HG02970 (cell line): ENCODE results near the gene ERICH6.

ENCODE experiments used
- ATAC-seq: cut with Tn5 transposase; IDR thresholded peaks from one replicate; pipeline ENCODE4 v1.9.1; 2021; ENCODE audit warnings: mild to moderate bottlenecking, moderate library complexity, moderate number of reproducible peaks; ENCODE audit not compliant: unreplicated experiment, low FRiP score

Gene ERICH6

GRCh38 chr3:150691414-150692040 is 12.2 kb downstream of the ERICH6 start:
- ATAC-seq = no peak

DNA sequence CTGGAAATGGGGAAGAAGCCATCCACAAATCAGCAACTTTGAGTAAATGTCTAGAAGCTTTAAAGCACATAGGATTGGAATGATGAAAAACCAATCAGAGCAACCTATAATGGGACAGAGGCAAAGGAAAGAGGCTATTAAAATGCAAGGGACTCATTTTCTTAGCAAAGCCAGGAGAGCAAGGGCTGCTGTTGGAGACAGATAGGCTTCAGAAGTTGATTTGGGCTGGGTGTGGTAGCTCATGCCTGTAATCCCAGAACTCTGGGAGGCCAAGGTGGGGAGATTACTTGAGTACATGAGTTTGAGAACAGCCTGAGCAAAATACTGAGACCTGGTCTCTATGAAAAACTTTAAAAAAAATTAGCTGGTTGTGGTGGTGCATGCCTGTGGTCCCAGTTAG is 16.1 kb downstream of the ERICH6 start:
- no peak for ATAC-seq

DNA sequence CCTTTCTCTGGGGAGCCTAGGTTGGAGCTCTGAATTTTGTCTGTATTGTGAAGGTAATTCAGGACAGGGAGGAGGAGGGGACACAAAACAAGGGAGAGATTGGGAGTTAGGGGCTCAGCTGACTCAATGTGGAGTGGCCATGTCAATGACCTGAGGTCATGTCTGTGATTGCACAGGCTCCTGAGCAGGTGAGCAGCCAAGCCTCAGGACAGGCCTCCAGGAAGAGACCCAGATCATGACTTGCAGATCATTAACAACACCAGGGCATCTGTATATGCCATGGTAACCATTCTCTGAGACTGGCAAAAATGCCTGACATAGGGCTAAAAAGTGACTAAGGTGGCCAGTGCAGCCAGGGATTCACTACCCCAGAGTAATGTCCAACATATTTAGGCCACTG is 20.9 kb downstream of the ERICH6 start:
- ATAC-seq = no peak

DNA sequence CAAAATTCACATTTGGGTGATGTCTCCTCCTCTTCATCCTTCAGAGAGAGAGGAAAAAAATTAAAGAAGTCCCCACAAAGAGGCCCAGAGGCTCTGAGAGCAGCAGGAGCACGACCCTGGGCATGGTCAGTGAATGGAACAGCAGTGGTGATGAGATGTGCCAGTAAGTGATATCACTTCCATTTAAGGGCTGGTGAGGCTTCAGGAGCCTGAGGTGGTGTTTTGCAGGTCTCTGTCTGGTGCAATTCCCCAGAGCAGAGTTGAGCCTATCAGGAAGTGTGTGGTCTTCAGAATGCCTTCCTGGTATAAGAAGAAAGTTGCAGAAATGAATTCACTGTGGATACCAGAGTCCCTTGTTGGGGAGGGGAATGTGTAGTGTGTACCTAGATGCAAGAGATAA is 21.4 kb downstream of the ERICH6 start:
- ATAC-seq = no peak

GRCh38 chr3:150681057-150681456 is 22.7 kb downstream of the ERICH6 start:
- no peak for ATAC-seq

DNA sequence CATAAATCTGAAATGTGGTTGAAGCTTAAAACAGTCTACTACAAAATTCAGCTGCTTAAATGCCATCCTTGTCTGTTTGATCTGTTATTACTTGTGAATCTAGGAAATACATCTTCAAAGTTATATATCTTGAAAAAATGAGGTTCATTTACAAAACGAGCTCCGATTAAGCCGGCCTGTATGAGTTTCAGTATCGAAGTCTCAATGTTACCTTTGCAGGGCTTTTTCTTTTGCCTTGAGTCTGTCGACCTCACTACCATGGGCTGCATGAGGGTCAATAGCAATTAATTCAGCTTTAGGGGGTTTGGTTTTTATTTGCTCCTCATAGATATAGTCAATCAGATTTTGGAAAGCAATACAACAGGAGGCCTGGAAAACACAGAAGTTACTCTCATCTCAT is 23.2 kb downstream of the ERICH6 start:
- ATAC-seq = no peak

- no peak for ATAC-seq
Observed at GRCh38 chr3:150675587-150675986, 28.1 kb downstream of the ERICH6 start.

DNA sequence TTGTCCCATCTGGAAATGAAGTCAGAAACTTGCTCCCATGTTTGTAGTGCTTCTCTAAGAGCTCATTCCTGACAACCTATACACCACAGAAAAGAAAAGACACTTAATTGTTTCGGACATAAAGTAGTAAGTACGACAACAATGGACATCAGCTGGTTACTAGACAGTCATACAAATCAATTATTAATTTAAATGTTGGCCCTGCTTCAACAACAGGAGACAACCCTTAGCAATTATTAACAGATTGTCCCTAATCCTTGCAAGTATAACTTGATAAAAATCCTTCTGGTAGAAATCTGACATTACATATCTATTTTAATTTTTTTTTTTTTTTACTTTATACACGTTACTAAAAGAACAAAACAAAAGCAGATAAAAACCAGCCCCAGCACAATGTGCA is 29.8 kb downstream of the ERICH6 start:
- no peak for ATAC-seq

GRCh38 chr3:150666167-150666566 is 37.6 kb downstream of the ERICH6 start:
- ATAC-seq = no peak

DNA sequence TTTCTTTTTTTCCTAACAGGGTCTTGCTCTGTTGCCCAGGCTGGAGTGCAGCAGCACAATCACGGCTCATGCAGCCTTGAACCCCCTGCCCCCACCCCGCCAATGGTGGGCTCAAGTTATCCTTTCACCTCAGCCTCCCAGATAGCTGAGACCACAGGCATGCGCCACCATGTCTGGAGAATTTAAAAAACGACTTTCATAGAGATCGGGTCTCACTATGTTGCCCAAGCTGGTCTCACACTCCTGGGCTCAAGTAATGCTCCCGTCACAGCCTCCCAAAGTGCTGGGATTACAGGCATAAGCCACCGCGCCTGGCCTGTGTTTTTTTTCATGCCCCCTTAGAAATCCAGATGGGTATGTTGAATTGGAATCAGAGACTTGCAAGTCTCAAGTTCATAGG is 40.3 kb downstream of the ERICH6 start:
- ATAC-seq = no peak

DNA sequence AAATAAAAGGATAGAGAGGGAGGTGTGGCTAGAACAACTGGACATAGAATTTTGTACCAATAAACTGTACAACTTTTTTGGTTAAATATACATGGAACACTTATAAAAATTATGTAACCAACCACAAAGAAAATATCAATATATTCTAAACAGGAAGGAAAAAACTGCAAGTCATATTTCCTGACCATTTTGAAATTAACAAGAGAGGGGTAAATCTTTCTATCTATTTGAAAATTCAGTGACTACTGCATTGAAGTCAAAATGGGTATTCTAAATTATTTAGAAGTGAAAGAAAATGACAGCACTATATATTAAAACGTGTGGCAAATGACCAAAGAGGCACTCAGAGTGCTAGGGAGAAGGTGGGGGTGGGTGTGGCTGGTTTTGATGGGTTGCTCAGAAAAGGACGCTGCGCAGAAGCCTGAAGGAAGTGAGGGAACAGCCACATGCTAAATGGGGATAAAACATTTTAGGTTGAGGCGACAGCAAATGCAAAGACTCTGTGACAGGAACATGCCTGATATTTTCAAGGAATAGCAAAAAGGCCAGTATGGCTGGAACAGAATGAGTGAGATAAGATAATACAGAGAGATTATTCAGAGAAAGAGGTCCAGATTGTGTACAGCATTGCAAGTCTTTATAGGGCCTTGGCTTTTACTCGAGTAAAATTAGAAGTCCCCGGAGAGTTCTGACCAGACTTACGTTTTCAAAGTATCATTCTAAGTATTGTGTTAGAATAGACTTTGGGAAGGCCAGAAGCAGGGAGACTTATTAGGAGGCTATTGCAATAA is 41.1 kb downstream of the ERICH6 start:
- no peak for ATAC-seq

GRCh38 chr3:150656316-150656715 is 47.4 kb downstream of the ERICH6 start:
- no peak for ATAC-seq

DNA sequence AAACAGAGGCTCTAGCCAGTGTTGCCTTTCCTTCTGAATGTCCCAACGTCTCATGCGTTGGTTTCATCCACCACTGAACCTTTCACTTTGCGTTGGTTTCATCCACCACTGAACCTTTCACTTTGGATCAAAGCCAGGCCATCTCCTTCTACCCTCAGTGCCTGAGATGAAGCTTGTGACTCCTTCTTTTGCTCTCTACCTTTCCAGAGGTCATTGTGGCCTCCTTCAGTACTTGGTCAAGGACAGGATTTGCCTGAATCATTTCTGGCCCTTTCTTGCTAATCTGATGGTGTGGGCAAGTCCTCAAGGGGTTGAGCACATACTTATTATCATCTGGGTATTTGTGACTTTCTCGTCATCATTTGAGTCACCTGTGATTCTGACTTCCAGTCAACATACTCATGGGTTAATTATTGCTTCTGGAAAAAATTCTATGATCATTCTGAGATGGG is 50.6 kb downstream of the ERICH6 start:
- no peak for ATAC-seq

DNA sequence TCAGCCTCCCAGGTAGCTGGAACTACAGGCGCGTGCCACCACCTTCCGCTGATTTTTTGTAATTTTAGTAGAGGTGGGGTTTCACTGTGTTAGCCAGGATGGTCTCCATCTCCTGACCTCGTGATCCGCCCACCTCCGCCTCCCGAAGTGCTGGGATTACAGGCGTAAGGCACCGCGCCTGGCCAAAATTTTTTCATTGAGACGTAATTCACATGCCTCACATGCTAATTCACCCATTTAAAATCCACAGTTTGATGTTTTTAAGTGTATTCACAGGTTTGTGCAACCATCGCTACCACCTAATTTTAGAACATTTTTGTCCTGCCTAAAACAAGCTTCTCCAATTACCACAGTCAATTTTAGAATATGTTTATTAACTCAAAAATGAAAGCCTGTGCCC is 63.5 kb downstream of the ERICH6 start:
- ATAC-seq = no peak

GRCh38 chr3:150639262-150639661 is 64.5 kb downstream of the ERICH6 start:
- ATAC-seq = no peak

GRCh38 chr3:150636258-150636657 is 67.5 kb downstream of the ERICH6 start:
- no peak for ATAC-seq

- no peak for ATAC-seq
Observed at GRCh38 chr3:150635526-150635925, 68.2 kb downstream of the ERICH6 start.

GRCh38 chr3:150635076-150635475 is 68.6 kb downstream of the ERICH6 start:
- ATAC-seq = no peak

DNA sequence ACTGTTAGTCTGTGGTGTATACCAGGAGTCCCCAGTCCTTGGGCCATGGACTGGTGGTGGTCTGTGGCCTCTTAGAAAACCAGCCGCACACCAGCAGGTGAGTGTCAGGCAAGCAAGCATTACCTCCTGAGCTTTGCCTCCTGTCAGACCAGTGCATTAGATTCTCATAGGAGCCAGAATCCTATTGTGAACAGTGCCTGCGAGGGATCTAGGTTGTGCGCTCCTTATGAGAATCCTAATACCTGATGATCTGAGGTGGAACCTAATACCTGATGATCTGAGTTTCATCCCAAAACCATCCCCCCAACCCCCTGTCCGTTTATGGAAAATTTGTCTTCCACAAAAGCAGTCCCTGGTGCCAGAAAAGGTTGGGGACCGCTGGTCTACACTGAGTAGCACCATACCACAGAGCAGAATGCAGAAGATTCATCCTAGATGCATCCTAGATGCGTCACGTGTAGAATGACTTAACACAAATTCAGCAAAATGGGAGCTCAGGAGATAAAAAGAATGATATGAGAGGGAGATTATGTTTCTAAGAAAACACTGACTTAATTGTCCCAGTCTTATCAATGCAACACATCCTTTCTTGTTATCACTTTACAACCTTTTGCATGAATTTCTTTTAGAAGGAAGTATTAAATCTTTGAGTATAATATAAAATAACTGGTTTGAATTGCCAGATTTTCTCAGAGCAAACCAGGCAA is 72.1 kb downstream of the ERICH6 start:
- ATAC-seq = no peak

GRCh38 chr3:150627557-150627956 is 76.2 kb downstream of the ERICH6 start:
- ATAC-seq = no peak

GRCh38 chr3:150626148-150626930 is 77.4 kb downstream of the ERICH6 start:
- ATAC-seq = no peak
